ENCODE measurements around the gene ZBTB16. TPM values are rescaled to one million over a fixed set of nuclear protein-coding genes. Genes with fewer than 3 reads are reported as not detected.

ZBTB16 gene
- total and polyA plus RNA-seq, 2 of the 13 experiments (the other 11 are each of a cell fraction or from before 2014, with no cell fraction given), result not detected

DNA sequence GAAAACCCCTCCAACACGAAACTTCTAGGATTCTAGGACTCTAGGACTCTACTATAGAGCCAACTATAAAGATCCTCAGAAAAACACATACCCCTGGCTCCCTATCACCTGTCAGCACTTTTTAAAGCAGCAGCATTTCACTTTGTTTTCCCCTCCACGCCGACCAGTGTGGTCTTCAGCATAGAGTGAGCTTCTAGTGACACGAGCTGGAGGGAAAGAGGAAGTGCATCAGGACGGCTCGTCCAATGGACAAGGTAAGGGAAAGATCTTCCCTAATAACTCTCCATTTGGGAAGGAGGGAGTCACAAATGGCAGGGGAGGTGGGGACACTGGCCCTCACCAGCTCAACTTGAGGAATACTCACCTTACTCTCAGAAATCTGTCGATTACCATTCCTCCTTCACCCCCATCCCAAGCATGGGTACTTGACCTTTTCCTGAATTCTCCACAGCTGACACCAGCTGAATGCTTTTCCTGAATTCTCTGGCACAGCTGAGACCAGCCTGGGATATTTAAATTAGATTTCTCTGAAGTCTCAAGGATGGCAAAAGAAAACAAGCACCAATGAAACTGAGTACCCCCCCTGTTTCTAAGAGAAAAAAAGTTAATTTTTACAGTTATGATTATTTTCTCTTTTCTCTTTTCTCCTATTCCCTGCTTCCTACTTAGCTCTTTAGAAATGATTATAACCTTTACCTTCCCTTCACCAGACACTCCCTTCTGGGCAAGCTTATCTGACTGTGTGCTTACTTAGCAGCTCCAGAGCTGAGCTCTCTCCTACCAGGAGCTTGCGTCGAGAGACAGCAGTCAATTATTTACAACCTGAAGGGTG, 203.4 kb downstream of the ZBTB16 start:
- H4K20me1 ChIP-seq (ENCODE audit: insufficient read depth, low read length), result no peaks in the 10 kb centered on the region
- DNase-seq (ENCODE audit: low spot score) (peak; percentile 44), ATAC-seq (peak; percentile 79), FAIRE-seq (peak; percentile 64)
- ChIA-PET POLR2A (no interaction called here), CTCF (ENCODE audit: low intra/inter-chr PET ratio, low total read pairs) (interaction anchor here (1.1 to 4.1 kb wide), 4 partner anchors 226 to 456 kb away, joined by 4 to 46 read pairs (median 20); no protein-coding TSS in a partner anchor)
- H3K27me3 ChIP-seq (ENCODE audit: control insufficient read depth in 1 of 2, insufficient read depth in 2 of 2, low read length in 2 of 2), result peaks cover 4 to 21% of the 10 kb centered on the region in 2 experiments; a peak in 3 of 5 replicates
- no peaks in the 10 kb centered on the region for H3K79me2 ChIP-seq (ENCODE audit: insufficient read depth, low read length)
- intact Hi-C loops (cut with micrococcal nuclease; ENCODE audit: unreplicated experiment), result loop anchor here (10.0 kb wide), 1 partner anchor 78 kb away; no protein-coding TSS in a partner anchor
- H3K27ac ChIP-seq (ENCODE audit: extremely low read length, insufficient read depth, low read length), result no peak overlapping the region
- H3K9me3 ChIP-seq (ENCODE audit: low read length), result no peaks in the 10 kb centered on the region
- no peak overlapping the region for H2AFZ ChIP-seq (ENCODE audit: low read length)
- no TSS peak for BruUV-seq (replicated peaks)
- H3K4me3 ChIP-seq (replicated peaks in 1 of 3; ENCODE audit: insufficient read depth in 1 of 3, low read depth in 2 of 3, low read length in 3 of 3), result no peak overlapping the region
- no peak overlapping the region for H3K4me2 ChIP-seq (ENCODE audit: low read depth, low read length)
- no peaks in the 10 kb centered on the region for H3K36me3 ChIP-seq (replicated peaks in 1 of 2; ENCODE audit: control insufficient read depth in 1 of 2, insufficient read depth in 2 of 2, low read length in 2 of 2)
- peak; percentile 65 for TF ChIP-seq RAD21 (CRISPR knock-in tag; IDR thresholded peaks at IDR 0.05)
- no peak for TF ChIP-seq RBM22 (optimal IDR thresholded peaks at IDR 0.05; ENCODE audit: low read length)
- TF ChIP-seq SMC3 (IDR thresholded peaks at IDR 0.05; ENCODE audit: low read length), result peak; percentile 70
- TF ChIP-seq STAG1 (CRISPR knock-in tag; IDR thresholded peaks at IDR 0.05), result peak; percentile 92
- TF ChIP-seq, protein P1, sequence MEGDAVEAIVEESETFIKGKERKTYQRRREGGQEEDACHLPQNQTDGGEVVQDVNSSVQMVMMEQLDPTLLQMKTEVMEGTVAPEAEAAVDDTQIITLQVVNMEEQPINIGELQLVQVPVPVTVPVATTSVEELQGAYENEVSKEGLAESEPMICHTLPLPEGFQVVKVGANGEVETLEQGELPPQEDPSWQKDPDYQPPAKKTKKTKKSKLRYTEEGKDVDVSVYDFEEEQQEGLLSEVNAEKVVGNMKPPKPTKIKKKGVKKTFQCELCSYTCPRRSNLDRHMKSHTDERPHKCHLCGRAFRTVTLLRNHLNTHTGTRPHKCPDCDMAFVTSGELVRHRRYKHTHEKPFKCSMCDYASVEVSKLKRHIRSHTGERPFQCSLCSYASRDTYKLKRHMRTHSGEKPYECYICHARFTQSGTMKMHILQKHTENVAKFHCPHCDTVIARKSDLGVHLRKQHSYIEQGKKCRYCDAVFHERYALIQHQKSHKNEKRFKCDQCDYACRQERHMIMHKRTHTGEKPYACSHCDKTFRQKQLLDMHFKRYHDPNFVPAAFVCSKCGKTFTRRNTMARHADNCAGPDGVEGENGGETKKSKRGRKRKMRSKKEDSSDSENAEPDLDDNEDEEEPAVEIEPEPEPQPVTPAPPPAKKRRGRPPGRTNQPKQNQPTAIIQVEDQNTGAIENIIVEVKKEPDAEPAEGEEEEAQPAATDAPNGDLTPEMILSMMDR (CRISPR knock-in tag; IDR thresholded peaks at IDR 0.05), result peak; percentile 79
- no peak for TF ChIP-seq ZNF34 (CRISPR knock-in tag; IDR thresholded peaks at IDR 0.05; ENCODE audit: borderline replicate concordance)
- TF ChIP-seq, protein P2, sequence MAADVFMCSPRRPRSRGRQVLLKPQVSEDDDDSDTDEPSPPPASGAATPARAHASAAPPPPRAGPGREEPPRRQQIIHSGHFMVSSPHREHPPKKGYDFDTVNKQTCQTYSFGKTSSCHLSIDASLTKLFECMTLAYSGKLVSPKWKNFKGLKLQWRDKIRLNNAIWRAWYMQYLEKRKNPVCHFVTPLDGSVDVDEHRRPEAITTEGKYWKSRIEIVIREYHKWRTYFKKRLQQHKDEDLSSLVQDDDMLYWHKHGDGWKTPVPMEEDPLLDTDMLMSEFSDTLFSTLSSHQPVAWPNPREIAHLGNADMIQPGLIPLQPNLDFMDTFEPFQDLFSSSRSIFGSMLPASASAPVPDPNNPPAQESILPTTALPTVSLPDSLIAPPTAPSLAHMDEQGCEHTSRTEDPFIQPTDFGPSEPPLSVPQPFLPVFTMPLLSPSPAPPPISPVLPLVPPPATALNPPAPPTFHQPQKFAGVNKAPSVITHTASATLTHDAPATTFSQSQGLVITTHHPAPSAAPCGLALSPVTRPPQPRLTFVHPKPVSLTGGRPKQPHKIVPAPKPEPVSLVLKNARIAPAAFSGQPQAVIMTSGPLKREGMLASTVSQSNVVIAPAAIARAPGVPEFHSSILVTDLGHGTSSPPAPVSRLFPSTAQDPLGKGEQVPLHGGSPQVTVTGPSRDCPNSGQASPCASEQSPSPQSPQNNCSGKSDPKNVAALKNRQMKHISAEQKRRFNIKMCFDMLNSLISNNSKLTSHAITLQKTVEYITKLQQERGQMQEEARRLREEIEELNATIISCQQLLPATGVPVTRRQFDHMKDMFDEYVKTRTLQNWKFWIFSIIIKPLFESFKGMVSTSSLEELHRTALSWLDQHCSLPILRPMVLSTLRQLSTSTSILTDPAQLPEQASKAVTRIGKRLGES (CRISPR knock-in tag; IDR thresholded peaks at IDR 0.05; ENCODE audit: borderline replicate concordance), result no peak
- WGBS (ENCODE audit: low lambda C conversion rate), result 2% methylated on average over 9 of the region's 9 CpGs
- H3K4me1 ChIP-seq (ENCODE audit: insufficient read depth, low read length), result peaks cover 8% of the 10 kb centered on the region
- H3K9ac ChIP-seq (ENCODE audit: insufficient read depth, low read depth, low read length), result no peak overlapping the region
- in situ Hi-C loops (cut with HindIII; ENCODE audit: extremely low pct_ligation_motif_present, low pct_unique_long_range_greater_than_20kb), result loop anchor here (5.0 to 25.0 kb wide), 4 partner anchors 226 to 451 kb away; no protein-coding TSS in a partner anchor

All from HepG2 (cell line).